ENCODE data around the gene TMEM9B.
"Not testable (repeated sequence)": the region's sequence is repeated elsewhere in the genome, so short reads cannot be mapped to it uniquely, and the experiment has no call there.

Gene TMEM9B

DNA sequence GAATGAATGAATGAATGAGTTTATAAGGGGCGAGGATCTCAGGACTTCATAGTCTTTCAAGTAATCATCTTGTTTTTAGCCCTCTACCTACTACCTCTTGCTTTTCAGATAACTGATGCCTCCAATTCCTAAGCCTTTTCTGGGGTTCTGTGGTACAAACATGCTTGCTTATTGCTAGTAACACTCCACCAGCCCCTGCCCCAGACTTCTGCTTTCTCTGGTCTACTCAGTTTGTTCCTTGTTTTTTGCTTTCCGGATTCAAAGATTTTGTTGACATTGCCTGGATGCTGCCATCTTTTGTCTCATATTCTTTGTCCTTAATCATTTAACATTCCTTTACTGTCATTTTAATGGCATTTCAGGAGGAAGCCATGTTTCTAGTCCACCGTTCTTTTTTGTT, 8.9 kb upstream of the TMEM9B start:
- DNase-seq (ENCODE audit: low read depth, low spot score): no peak

GRCh38 chr11:8971924-8972316, 7.7 kb upstream of the TMEM9B start:
- no peak for DNase-seq (ENCODE audit: low read depth, low spot score)

DNA sequence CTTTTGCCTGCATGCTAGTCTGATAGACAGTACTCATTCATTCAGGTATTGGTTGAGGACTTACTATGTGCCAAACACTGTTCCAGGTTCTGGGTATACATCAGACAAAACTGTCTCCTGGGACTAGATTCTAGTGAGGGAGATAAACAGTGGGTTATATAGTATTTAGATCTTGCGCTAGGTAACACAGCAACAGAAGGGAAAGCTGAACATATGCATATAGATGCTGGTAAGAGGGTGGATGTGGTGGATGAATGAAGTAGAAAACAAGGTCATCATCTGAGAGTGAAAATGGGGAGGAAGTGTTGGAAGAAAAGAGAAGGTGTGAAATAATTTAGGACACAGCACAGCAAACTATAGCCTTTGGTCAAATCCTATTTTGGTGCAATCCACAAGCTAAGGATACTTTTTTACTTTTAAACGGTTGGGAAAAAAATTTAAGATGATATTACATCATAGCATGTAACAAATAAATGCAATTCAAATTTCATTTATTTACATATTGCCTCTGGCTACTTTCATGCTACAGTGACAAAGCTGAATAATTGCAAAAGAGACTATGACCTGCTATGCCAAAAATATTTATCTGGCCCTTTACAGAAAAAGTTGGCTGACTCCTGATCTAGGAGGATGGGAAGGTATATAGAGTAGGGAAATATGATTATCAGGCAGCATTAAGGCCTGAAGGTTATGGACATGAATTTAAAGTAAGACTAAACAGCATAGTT, 7.1 kb upstream of the TMEM9B start:
- no peak for DNase-seq (ENCODE audit: low read depth, low spot score)

- DNase-seq (ENCODE audit: low read depth, low spot score): no peak
Measured at GRCh38 chr11:8967184-8967583, 2.9 kb upstream of the TMEM9B start.

GRCh38 chr11:8963569-8964323, 496 bp downstream of the TMEM9B start:
- DNase-seq (ENCODE audit: low read depth, low spot score): peak; percentile 88

DNA sequence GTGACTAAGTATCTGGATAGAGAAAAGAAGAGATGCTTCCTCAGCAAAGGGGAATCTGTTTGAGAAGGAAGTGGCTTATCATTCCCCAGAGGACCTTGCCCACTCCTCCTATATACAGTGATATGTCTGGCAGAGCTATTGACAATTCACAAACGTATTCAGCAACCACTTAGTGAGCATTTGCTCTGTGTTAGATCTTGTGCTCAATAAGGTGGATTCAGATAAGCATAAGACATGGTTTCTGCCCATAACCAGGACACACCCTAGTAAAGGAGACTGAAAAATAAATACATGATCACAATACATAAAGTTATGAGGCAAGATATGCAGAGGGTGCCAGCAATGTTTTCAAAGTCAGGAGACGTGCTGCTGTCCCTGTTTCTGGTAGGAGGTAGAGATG, 1.4 kb downstream of the TMEM9B start:
- DNase-seq (ENCODE audit: low read depth, low spot score): no peak

GRCh38 chr11:8961401-8961800, 2.8 kb downstream of the TMEM9B start:
- DNase-seq (ENCODE audit: low read depth, low spot score): no peak

DNA sequence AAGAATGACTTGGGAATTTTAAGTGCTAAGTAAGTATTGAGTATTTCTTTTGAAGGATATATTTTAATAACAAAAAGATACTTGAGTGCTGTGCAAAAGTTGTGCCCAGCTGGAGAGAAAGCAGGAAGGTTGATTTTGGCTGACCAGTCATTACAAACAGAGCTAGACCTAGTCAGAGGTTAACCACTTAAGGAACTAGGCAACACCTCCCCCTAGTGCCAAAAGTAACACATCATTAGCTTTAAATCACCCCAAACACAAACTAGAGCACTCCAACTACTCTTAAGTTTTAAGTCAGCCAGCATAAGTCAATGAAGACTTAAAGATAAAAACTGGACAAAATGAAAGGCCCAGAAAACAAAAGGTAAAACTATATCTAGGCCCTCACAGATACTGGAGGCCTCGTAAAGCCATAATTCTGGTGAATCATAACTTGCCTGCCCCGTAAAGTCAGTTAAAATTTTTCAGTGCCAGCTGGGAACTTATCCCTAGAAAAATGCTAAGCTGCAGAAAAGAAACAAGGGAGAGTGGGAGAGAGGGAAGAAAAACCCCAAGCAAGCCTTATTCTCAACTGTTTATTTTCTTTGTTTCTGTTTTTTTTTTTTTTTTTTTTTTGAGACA, 4.6 kb downstream of the TMEM9B start:
- DNase-seq (ENCODE audit: low read depth, low spot score): peak; percentile 87

GRCh38 chr11:8956860-8957259, 7.4 kb downstream of the TMEM9B start:
- no peak for DNase-seq (ENCODE audit: low read depth, low spot score)

DNA sequence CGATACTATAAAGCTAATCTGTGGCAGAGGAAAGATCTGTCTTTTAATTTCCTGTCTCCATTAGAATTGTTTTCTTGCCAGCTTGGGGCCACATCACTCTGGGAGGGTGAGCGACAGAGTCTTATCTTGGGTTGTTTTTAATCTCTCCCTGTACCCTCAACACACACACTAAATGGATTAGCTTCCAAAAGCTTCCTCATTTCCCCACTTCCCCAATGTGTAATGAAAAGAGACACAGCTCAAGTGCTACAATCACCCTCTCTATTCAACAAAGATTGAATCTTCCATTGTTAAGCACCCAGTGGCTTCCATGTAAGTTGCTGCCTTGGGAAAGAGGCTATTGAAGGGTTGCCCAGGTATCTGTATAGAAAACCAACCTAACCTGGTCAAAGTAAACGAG, 15.4 kb downstream of the TMEM9B start:
- DNase-seq (ENCODE audit: low read depth, low spot score): no peak

DNA sequence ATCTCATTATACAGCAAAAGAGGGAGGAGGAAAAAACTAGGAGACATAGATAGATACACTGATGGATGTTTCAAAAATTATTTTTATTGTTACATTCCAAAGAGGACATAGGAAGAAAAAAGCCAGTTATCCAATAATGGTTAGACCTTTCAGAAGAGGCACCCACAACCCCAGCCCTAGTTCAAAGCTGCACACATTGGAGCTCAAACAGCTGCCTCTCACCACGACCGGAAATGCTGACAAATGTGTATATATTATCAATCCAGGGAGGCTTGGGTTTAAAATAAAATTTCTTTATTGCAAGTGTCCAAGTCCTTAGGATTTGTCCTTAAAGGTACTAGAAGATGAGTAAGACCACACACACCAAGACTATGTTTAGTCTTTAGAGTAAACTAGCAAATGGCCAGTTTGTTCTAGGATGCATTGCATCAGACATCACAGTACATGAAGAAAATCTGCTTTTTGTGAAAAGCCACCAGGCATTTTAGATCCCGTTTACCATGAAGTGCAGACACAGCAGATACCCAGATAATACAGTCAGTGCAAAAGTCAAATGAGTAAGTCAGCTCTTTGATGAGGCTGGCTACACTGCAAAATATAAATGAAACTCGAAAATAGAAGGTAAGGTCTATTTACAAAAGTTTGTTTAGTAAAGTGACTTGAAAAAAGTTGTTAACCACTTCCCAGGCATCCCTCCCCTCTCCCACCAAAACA, 16.9 kb downstream of the TMEM9B start:
- no peak for DNase-seq (ENCODE audit: low read depth, low spot score)

DNA sequence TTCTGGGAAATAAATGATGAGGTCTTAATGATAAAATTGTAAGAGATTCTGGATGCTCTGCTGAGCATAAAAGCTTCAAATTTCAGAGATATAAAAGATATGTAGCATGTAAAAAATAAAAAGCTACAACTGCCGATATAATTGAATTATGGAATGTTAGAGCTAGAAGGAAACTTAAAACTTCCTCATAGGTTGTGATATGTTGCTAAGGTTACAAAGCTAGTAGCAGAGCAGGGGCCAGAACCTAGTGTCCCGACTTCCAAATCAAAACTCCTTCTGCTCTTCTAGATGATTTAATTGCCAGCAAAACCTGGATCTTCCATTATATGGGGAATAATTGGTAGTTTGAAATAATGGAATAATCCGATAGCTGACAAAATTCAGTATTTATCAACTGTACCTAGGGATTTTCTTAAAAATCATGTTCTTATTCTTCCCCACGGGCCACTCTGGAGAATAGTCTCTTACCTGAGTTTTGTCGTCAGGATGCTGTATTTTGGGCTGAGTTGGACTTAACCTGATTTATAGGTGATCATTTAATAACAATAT, 21.6 kb downstream of the TMEM9B start, which contains the start of gene ASCL3:
Gene ASCL3 (minus strand): TSS at position 499 of the 549 bp plus-strand sequence. CDS start 4,855 bp downstream, outside the sequence.
- DNase-seq (ENCODE audit: low read depth, low spot score): no peak

DNA sequence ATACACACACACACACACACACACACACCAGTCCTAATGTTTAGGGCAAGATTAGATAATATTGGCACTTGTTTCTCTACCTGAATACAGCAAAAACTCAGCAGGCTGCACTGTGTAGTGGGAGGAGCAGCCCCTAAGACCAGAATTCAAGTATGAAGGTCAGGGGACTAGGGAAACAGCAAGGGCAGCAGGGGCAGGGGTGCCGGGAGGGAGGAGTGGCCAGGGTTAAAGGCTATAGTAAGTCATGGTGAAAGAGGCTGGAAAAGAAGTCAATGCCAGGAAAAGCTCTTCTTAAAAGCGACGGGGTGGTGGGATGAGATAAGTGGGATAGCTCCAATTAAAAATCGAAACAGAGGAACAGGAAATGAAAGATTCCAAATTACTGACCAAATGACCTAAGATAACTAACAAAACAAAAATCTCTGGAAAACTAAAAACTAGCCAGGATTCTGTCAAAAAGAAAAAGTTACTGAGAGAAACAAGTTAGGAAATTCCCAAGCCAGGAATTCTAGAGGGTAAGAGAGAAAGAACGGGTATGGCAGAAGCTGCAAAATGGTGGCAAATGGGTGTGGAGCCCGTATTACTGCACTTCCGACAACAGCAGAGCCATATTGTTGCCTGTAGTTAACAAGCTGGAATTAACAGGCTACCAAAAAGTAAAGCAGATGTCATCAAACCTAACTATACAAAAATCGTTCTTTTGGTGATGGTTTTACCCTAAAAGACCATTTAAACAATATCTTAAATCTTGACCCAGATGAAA, 22.7 kb downstream of the TMEM9B start:
- no peak for DNase-seq (ENCODE audit: low read depth, low spot score)

DNA sequence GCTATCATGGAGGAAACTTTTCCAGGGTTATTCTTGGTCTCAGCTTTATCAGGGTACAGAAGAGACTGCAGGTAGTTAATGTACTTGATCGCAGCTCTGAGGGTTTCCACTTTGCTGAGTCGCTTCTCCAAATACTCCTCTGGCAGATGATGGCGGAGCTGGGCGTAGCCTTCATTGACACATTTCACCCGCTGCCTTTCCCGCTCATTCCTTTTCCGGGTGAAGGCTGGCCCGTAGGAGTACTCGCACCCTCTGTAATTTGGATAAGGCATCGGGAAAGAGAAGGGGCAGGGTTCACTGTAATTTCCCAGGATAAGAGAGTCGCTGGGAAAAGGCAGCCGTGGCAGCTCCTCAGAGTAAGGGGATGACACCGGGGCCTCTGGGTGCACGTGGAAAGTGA, 26.6 kb downstream of the TMEM9B start:
- DNase-seq (ENCODE audit: low read depth, low spot score): no peak

- no peak for DNase-seq (ENCODE audit: low read depth, low spot score)
Measured at GRCh38 chr11:8937159-8937558, 27.1 kb downstream of the TMEM9B start.

DNA sequence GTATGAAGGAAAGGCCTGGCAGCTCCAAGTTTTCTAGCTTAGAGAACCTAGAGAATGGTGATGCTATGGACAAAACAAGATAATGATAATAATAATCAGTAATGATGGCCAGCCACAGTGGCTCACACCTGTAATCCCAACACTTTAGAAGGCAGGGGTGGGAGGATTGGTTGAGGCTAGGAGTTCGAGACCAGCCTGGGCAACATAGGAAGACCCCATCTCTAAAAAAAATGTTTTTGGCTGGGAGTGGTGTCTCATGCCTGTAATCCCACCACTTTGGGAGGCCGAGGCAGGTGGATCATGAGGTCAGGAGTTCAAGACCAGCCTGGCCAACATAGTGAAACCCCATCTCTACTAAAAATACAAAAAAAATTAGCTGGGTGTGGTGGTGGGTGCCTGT, 28.5 kb downstream of the TMEM9B start:
- not testable (repeated sequence) for DNase-seq (ENCODE audit: low read depth, low spot score)

DNA sequence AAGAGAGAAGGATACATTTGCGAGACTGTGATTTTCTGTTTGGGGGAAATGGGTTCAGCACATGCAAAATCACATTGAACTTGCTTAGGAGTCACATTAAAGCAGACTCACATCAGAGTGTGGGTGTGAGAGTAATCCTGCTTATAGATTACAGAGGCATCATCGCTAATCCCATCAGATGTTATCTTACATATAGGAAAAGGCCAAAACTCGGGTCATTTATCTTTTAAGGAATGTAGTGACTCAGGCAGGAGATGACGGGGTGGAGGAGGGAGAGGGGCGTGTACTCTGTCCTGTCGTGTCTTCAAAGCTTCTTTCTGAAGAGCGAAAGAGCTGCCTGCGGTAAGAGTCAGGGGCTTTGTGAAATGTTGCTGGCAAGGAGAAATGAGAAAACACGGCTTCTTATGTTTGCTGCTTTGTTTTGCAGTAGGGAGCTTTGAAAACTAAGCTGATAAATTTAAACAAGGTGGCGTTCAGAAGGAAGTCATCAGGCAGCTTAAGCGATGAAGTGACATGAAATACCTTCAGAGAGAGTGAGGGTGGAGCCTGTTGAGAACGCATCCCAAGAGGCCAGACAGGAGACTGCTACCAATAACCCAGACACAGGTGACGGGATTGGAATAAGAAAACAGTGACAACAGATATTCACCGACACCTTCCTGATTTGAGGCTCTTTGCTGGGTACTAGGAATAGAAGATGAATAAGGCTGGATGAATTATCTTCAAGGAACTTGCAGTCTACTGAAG, 29.3 kb downstream of the TMEM9B start:
- DNase-seq (ENCODE audit: low read depth, low spot score): peak; percentile 76

- no peak for DNase-seq (ENCODE audit: low read depth, low spot score)
Measured at GRCh38 chr11:8933931-8934330, 30.3 kb downstream of the TMEM9B start.

DNA sequence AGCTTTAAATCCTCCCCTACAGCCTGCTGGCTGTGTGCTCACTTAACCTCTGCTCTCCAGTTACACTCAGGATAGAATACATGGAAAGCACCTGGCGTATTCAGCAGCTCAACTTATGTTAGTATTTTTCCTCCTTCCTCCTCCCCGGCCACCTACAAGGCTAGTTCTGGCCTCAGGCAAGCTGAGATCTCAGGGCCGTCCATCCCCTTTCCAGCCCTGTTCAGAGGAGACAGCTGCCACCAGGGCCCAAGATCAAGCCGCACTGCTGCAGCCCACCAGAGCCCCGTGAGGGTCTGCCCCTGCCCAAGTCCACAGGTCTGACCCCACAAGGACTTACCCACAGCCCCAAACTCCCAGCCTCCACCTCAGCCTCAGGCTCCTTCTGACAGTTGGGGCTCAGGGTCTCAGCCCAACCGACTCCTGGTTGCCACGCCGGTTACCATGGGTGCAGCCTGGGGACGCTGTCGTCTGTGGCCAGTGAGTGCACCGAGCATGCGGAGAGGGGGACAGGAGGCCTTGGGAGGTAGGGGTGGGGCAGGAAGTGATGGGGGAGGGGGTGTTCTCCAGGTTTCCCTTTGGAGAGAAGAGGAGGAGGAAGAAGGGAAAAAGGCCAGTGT, 31.6 kb downstream of the TMEM9B start, which contains the start of gene C11orf16:
Gene C11orf16 (minus strand): TSS at position 384 of the 617 bp plus-strand sequence. CDS start 639 bp downstream, outside the sequence.
- no peak for DNase-seq (ENCODE audit: low read depth, low spot score)
